GM18498 (cell line): Measurements from ENCODE around the gene APOOL.
"Not testable (repeated sequence)": the region's sequence is repeated elsewhere in the genome, so short reads cannot be mapped to it uniquely, and the experiment has no call there.

ENCODE experiments used
- ATAC-seq: cut with Tn5 transposase; IDR thresholded peaks from one replicate; pipeline ENCODE4 v1.9.1; 2021; ENCODE audit warnings: mild to moderate bottlenecking, moderate library complexity; ENCODE audit not compliant: unreplicated experiment

The APOOL gene, protein sequence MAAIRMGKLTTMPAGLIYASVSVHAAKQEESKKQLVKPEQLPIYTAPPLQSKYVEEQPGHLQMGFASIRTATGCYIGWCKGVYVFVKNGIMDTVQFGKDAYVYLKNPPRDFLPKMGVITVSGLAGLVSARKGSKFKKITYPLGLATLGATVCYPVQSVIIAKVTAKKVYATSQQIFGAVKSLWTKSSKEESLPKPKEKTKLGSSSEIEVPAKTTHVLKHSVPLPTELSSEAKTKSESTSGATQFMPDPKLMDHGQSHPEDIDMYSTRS

DNA sequence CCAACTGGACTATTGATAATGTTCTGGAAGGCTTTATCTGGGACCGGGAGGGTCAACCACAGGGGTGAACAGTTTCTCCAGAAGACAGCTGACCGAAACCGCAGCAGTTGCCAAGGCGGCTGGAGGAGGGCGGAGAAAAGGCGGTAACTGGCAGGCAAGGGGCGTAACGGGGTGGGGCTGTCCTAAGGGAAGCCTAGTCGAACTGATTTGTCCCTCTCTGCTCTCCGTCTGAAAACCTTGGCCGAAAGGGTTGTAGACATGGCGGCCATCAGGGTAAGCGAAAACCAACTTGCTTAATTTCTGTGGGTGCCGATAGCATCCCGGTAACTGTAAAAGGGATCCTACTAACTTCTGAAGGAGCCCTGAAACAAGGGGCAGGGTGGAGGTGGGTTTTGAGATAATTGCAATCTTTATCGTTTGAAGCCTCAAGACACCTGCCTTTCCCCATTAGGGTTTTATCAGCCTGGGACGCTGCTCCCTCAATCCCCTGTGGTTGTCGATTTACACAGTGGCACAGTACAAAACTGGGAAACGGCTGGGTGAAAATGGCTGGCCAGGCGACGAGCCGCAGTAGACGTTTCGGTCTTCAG, at the start of gene APOOL:
APOOL (plus strand) TSS at position 223 of the 590 bp plus-strand sequence; CDS start at position 259, 36 bp downstream.
- peak; percentile 98 for ATAC-seq

DNA sequence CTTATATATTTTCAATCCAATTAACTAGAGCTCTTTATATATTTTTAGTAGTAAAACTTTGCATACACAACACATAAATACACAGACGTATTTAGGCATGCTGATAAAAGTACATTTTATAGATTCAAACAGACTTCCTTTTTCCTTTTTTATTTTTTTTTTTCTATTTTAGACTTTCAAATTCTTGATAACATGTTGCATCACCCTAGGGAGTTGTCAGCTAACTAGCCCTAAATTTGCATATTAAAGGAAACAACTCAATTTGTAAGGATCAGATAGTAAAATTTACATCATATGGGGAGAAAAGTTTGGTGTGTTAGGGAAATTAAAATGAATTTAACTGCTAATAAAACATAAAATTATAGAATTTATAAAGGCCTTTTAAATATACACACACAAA, 47.4 kb upstream of the APOOL start:
- ATAC-seq = no peak

DNA sequence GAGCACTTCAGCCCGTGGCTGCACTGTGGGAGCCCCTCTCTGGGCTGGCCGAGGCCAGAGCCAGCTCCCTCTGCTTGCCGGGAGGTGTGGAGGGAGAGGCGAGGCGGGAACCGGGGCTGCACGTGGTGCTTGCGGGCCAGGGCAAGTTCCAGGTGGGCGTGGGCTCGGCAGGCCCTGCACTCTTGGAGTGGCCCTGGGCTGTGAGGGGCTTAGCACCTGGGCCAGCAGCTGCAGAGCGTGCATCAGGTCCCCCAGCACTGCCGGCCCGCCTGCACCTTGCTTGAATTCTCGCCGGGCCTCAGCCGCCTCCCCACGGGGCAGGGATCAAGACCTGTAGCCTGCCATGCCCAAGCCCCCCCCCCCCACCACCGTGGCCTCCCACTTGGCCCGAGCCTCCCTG, 28.9 kb upstream of the APOOL start:
- no peak for ATAC-seq

DNA sequence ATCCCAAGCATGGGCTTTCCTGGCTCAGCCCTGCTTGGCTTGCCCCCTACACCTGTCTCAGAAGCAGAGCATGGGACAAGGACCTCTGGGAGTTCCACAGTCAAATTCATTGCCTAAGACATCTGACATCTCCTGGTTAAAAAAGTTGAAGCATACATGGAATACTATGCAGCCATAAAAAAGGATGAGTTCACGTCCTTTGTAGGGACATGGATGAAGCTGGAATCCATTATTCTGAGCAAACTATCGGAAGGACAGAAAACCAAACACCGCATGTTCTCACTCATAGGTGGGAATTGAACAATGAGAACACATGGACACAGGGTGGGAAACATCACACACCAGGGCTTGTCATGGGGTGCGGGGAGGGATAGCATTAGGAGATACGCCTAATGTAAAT, 11.9 kb upstream of the APOOL start:
- not testable (repeated sequence) for ATAC-seq

DNA sequence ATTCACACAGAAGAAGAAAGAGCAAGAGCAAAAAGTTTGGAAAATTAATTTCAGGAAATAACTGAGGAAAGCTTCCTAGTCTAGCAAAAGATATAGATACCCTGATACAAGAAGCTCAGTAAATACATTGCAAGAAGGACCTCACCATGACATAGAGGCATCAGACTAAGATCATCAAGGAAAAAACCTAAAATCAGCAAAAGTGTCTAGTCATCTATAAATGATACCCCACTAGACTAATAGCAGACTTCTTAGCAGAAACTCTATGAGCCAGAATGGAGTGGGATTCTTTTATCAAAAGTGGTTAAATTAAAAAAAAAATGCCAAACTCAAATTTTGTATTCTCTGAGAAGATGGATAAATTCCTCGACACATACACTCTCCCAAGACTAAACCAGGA, 10.5 kb upstream of the APOOL start:
- no peak for ATAC-seq

DNA sequence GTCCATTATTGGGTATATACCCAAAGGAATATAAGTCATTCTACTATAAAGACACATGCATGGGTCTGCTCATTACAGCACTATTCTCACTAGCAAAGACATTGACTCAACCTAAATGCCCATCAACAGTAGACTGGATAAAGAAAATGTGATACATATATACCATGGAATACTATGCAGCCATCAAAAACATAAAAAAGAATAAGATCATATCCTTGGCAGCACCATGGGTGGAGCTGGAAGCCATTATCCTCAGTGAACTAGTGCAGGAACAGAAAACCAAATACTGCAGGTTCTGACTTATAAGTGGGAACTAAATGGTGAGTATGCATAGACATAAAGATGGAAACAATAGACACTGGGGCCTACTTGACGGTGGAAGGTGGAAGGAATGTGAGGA, 2.3 kb upstream of the APOOL start:
- no peak for ATAC-seq

DNA sequence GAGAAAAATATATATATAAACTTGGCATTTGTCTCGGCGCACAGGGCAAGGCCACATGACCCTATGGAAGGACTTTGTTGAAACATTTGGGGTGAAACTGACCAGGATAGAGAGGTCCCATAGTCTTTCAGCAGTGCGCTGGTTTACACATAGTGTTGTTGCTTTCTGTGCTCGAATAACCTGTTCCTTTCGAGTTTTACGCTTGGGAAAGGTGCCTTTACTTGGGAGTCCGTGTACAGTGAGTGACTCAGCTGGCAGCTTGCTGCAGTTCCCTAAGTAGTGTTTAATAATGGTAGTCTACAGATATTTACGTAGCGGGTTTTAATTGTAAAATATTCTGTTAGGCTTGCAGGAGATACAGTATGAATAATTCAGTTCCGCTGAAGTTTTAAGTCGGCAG, 578 bp downstream of the APOOL start:
- ATAC-seq = peak; percentile 16

DNA sequence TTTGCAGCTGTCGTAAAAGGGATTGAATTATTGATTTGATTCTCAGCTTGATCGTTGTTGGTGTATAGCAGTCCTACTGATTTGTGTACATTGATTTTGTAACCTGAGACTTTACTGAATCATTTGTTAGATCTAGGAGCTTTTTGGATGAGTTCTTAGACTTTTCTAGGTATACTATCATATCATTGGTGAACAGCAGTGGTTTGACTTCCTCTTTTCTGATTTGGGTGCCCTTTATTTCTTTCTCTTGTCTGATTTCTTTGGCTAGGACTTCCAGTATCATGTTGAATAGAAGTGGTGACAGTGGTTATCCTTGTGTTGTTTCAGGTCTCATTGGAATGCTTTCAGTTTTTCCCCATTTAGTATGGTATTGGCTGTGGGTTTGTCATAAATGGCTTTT, 8.4 kb downstream of the APOOL start:
- no peak for ATAC-seq

DNA sequence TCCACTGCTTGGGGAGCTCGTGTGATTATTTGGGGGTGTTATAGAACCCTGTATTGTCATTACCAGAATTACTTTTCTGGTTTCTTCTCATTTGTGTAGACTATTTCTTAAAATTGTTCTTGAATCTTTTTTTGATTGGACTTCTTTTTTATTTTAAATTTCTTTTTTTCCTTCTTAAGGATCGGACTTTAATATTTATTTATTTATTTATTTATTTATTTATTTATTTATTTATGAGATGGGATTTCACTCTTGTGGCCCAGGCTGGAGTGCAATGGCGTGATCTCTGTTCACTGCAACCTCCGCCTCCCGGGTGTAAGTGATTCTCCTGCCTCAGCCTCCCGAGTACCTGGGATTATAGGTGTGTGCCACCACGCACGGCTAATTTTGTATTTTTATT, 11.7 kb downstream of the APOOL start:
- not testable (repeated sequence) for ATAC-seq

DNA sequence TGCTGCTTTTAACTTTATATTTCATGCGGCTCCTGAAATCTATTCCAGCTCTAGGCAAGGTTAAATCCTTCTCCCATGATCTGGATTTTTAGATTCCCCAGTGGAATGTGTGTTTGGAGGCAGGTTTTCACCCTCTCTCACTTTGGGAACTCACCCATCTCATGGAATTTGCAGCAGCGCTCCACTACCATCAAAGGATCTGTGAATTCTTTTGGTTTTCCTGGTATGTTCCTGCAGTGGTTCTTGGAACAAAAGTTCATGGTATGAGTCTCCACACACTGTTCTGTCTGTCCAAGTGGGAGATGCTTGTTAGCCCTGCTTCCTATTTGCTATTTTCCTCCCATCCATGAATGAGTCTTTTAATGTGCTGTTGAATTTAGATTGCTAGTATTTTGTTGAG, 14.0 kb downstream of the APOOL start:
- no peak for ATAC-seq

DNA sequence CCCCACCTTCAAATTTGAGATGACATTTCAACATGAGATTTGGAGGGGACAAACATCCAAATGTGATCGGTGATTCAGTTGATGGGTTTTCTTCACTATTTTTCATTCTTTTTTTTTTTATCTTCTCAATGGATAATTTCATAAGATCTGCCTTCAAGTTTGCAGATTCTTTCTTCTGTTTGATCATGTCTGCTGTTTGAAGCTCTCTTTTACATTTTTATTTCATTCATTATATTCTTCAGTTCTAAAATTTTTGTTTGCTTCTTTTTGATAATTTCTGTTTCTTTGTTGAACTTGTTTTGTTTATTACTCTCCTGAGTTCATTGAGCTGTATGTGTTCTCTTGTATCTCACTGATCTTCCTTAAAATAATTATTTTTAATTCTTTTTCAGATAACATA, 14.8 kb downstream of the APOOL start:
- no peak for ATAC-seq

DNA sequence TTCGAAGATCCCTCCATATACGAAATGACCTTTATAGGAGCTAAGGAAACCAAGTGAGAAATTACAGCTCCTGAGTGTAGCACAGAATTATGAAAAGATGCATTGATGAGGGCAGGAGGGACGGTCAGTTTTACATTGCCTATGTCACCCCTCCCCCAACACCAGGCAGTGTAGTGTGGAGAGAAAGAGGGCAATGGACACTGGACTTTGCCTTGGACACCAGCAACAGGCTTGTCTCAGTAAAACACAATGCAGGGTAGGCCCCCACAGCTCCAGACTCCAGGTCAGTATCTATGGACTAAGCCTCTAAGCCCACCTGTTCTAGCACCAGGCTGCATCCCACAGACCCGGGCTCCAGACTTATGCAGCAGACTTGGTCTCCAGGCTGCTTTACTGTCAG, 16.5 kb downstream of the APOOL start:
- no peak for ATAC-seq

DNA sequence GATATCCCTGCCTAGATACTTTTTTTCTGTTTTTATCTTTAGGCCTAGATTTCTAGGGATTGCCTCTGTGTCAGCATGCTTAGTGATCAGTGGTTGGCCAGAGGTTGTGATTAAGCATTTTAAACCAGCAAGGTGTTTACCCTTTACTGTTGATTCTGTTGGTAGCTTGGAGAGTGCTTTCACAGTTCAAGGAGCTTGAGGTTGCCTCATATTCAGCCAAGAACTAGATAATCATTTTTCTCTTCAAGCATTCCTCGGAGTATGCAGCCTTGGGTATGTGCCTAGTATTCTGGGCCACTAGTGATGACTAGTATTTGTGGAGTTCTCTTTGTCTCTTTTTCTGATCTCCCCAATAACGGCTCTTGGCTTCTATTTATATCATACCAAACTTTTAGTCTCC, 20.4 kb downstream of the APOOL start:
- ATAC-seq = no peak

DNA sequence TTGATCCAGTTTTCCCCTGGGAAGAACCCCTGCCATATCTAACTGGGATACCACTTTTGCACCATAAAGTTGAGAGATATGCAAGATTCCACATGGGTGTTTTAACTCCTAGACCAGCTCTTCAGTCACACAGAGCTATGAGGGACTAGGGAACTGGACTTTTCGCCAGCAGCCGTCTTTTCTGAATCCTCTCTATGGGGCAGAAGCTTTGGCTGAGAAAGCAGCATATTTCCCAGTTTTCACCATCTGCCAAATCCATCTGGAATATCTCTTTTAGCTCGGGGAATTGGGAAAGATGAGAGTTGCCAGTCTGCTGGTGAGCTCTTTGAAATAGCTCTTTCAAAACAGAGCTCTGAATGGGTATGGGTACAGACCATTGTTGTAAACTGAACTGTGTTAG, 20.9 kb downstream of the APOOL start:
- no peak for ATAC-seq

DNA sequence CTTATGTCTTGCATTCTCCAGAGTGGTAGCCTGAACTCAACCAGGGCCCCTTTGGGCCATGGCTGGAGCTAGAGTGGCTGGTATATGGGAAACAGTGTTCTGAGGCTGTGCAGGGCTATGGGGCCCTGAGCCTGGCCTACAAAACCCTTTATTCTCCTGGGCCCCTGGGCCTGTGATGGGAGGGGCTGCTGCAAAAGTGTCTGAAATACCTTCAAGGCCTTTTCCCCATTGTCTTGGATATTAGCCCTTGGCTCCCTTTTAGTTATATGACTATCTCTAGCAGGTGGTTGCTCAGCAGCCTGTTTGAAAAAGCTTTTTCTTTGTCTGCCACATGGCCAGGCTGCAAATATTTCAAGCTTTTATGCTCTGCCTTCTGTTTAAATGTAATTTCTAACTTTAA, 22.5 kb downstream of the APOOL start:
- ATAC-seq = no peak

DNA sequence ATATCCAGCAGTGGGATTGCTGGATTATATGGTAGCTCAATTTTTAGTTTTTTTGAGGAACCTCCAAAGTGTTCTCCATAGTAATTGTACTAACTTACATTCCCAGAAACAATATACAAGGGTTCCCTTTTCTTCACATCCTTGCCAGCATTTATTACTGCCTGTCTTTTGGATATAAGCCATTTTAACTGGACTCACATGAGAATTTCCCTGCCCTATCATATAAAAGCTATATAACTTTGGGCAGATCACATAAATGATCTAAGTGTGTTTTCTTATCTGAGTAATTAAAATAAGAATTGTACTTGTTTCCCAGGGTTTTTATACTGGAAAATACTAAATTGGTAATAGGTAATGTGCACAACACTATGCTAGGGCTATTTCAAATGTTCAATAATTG, 25.4 kb downstream of the APOOL start:
- ATAC-seq = no peak

DNA sequence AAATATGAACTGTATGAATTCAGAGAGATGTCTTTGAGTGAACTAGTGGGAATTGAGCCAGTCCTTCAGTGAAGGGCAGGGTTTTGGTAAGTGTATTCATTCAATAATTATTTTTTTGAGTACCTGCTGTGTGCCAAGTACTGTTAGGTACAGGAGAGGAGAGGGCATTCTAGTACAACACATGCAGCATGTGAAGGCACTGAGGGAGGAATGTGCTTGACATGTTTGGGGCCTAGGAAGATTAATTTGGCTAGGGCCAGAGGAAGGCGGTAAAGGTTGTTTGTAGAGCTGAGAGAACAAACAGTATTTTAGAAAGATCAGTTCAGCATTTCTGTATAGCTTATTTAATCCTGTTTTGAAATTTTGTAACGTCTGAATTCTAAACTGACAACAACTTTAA, 27.8 kb downstream of the APOOL start:
- no peak for ATAC-seq

DNA sequence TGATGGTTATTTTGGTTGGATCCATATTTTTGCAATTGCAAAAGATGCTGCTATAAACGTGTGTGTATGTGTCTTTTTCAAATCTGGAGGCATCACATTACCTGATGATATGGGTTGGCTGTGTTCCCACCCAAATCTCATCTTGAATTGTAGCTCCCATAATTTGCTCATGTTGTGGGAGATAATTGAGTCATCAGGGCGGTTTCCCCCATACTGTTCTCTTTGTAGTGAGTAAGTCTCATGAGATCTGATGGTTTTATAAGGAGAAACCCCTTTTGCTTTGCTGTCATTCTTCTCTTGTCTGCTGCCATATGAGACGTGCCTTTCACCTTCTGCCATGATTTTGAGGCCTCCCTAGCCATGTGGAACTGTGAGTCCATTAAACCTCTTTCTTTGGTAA, 33.4 kb downstream of the APOOL start:
- no peak for ATAC-seq

DNA sequence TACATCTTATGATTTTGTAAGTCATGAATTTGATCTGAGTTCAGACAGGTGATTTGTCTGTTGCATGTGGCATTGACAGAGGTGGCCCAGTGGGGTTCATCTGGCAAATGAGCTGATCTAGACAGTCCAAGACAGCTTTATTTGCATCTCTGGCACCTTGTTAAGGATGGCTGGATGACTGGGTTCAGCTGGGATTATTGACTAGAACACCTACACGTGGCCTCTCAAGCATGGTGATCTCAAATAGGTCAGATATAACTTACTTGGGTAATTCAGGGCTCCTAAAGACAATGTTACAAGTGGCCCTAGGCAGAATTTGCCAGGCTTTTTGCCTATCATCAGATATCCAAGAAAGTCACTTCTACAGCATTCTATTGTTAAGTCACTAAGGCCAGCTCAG, 48.0 kb downstream of the APOOL start:
- no peak for ATAC-seq

DNA sequence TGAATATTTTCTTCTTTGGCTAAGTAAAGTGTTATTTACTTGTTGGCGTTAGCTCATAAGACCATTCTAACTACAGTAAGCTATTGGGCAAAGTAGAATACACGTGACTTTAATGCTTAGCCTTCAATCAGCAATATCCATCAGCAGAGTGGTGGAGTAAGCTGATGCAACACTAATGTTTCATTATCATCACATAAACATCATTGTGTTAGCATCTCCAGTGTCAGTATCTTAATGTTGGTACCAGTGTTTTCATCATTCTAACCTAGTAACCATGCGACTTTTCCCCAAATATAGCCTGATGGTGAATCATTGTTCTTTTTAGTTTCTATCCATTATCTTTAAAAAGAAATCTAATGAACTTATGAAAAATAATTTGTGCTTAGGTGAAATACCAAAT, 48.5 kb downstream of the APOOL start:
- no peak for ATAC-seq

DNA sequence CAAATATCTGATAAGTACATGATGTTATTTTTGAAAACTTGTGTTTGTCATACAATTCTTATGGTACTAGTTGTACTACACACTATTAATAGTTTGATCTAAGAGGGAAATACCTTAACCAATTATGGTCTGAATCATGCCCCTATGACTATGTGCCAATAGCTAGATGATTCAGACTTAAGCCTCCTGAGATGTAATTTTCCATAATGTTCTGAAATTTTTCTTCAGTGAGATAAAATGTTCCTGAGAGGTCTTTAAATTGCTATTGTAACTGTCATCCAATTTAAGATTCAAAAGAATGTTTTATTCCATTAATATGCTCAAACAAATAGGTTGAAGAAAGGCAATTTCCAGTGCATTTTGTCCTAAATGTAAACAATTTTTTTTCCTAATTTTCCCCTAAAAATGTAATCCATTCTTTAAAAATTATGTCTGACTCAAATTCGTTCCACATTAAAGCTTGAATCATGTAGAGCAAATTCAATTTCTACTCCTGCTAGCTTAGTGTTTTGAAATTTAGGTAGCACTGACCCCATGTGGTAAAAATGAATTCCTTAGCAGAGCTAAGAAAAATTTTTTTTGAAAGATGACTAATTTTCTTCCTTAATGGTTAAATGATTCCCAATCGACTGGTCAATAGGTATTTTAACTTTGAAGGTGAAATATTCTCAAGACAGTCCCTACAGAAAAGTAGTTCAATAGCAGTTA, 49.1 kb downstream of the APOOL start:
- no peak for ATAC-seq

DNA sequence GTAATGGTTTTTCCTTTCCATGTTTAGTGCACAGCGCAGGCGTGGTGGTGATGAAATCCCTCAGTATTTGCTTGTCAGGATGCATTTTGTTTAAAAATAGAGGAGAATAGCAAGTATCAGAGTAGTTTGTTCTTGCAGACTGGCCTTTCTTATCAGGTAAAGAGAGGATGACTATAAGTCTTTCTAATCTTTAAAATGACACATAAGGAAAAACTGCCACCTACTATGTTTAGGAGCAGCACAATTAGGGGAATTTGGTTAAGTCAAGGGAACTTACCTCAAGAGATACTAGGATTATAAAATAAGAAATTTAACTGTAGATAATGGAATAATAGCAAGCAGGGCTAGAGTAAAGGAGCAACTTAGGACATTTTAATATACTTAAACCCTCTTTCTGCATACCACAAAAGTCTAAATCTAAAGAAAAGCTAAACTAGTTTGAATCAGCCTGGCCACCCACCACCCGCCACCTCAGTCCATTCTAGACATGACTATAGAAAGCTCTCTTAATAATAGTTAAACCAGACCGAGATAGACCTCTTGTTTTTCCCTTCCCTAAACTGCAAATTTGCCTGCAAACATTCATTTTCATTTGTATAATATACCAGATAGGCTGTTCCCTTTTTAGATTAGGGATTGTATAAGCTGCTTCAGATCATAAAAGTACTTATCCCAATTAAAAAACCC, 62.0 kb downstream of the APOOL start:
- no peak for ATAC-seq
